DOHH2 (cell line): ENCODE data around the gene GFPT2.

Experiments used
- H3F3A ChIP-seq: fragments of 200-600 bp; sonication (generic), shearing (Covaris generic); 2 replicates; pipeline ENCODE4 v1.6.0; 2016; ENCODE audit warnings: antibody characterized with exemption, mild to moderate bottlenecking; ENCODE audit not compliant: control insufficient read depth, insufficient read depth
- H3K27ac ChIP-seq: fragments of 200-600 bp; sonication (generic); 2 replicates; pipeline ENCODE4 v1.5.1; 2014; ENCODE audit warnings: low read depth, mild to moderate bottlenecking, low read length, moderate library complexity
- H3K27me3 ChIP-seq: fragments of 200-600 bp; sonication (generic); 2 replicates; pipeline ENCODE4 v1.6.1; 2014; ENCODE audit warnings: mild to moderate bottlenecking, low read length, mixed read lengths; ENCODE audit not compliant: control insufficient read depth
- H3K36me3 ChIP-seq: fragments of 200-600 bp; sonication (generic); 2 replicates; pipeline ENCODE4 v1.6.1; 2014; ENCODE audit warnings: mild to moderate bottlenecking, low read length, moderate library complexity, mixed read lengths; ENCODE audit not compliant: control insufficient read depth
- H3K4me1 ChIP-seq: fragments of 200-600 bp; sonication (generic); 2 replicates; pipeline ENCODE4 v1.6.1; 2014; ENCODE audit warnings: mild to moderate bottlenecking, low read length, mixed read lengths; ENCODE audit not compliant: control insufficient read depth
- H3K4me2 ChIP-seq: fragments of 200-600 bp; sonication (generic); 2 replicates; pipeline ENCODE4 v1.6.0; 2014; ENCODE audit warnings: mild to moderate bottlenecking, low read length, moderate library complexity
- H3K4me3 ChIP-seq: fragments of 200-600 bp; sonication (generic); 2 replicates; pipeline ENCODE4 v1.5.1; 2014; ENCODE audit warnings: mild to moderate bottlenecking, low read length, mixed read lengths
- H3K79me2 ChIP-seq: fragments of 200-600 bp; sonication (generic); 2 replicates; pipeline ENCODE4 v1.6.1; 2014; ENCODE audit warnings: mild to moderate bottlenecking, low read length, mixed read lengths; ENCODE audit not compliant: control insufficient read depth
- H3K9me2 ChIP-seq: fragments of 200-600 bp; sonication (generic); replicated peaks from 2 replicates; pipeline ENCODE4 v1.6.1; 2014; ENCODE audit warnings: mild to moderate bottlenecking, low read length, mixed read lengths; ENCODE audit not compliant: control insufficient read depth
- H3K9me3 ChIP-seq: fragments of 200-600 bp; sonication (generic); 2 replicates; pipeline ENCODE4 v1.6.1; 2014; ENCODE audit warnings: antibody characterized with exemption, low read length, mixed read lengths; ENCODE audit not compliant: control insufficient read depth, insufficient read depth
- H4K20me1 ChIP-seq: fragments of 200-600 bp; sonication (generic); 2 replicates; pipeline ENCODE4 v1.6.0; 2014; ENCODE audit warnings: low read depth, mild to moderate bottlenecking, antibody characterized with exemption, low read length, moderate library complexity; ENCODE audit not compliant: control insufficient read depth, insufficient read depth
- EZH2phosphoT487 ChIP-seq: fragments of 200-600 bp; sonication (generic); IDR thresholded peaks from 2 replicates; pipeline ENCODE4 v1.6.1; 2017; ENCODE audit warnings: borderline replicate concordance, mild to moderate bottlenecking, antibody characterized with exemption, low read length, moderate library complexity, mixed read lengths
- TF ChIP-seq, protein P1 (sequence below): fragments of 200-600 bp; sonication (generic); IDR thresholded peaks from one replicate; pipeline ENCODE4 v1.5.1; 2014; ENCODE audit warnings: antibody characterized with exemption, mild to moderate bottlenecking, low read depth, low read length; ENCODE audit not compliant: poor library complexity, severe bottlenecking

The GFPT2 gene

DNA sequence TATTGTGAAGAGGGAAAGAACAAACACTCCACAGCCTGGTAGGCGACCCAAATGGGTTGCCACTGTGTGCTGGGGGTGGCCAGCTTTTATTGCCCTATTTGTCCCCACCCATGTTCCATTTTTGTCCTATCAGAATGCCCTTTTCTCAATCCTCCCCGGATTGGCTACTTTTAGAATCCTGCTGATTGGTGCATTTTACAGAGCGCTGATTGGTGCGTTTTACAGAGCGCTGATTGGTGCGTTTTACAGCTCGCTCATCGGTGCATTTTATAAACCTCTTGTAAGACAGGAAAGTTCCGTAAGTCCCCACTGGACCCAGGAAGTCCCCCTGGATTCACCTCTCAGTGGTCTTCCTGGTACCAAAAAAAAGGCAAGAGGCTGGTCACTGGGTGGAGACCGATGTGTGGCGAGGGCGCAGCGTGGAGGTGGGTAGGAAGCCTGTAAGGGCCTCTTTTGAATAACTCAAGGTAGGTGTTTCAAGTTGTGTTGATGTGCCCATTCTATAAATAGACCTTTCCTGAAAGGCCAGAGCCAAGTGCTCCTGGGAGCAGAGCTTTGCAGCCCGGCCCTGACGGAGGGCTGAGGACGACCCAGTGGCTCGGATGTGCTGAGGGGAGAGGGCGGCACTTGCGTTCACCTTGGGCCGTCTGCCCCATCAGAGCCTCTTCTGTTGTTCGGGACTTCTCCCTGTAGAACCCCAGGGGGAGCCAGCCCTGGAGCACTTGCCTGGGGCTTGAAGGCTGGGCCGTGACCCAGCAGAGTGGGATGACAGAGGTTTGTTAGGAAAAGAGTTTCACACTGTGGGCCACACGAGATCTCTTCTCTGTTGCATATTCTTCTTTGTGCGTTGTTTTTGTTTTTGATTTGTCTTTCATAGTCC is 7.2 kb upstream of the GFPT2 start:
- Histone ChIP-seq H3K4me2 (no peak overlapping the region), H4K20me1 (no peaks in the 10 kb centered on the region), H3K9me2 (no peaks in the 10 kb centered on the region), H3K79me2 (no peaks in the 10 kb centered on the region), H3K4me3 (no peak overlapping the region), H3K27me3 (no peaks in the 10 kb centered on the region), H3F3A (no peaks in the 10 kb centered on the region), H3K4me1 (no peaks in the 10 kb centered on the region), H3K36me3 (no peaks in the 10 kb centered on the region), H3K27ac (no peak overlapping the region), H3K9me3 (no peaks in the 10 kb centered on the region)
- TF ChIP-seq EZH2phosphoT487: no peak
- TF ChIP-seq, protein P1, sequence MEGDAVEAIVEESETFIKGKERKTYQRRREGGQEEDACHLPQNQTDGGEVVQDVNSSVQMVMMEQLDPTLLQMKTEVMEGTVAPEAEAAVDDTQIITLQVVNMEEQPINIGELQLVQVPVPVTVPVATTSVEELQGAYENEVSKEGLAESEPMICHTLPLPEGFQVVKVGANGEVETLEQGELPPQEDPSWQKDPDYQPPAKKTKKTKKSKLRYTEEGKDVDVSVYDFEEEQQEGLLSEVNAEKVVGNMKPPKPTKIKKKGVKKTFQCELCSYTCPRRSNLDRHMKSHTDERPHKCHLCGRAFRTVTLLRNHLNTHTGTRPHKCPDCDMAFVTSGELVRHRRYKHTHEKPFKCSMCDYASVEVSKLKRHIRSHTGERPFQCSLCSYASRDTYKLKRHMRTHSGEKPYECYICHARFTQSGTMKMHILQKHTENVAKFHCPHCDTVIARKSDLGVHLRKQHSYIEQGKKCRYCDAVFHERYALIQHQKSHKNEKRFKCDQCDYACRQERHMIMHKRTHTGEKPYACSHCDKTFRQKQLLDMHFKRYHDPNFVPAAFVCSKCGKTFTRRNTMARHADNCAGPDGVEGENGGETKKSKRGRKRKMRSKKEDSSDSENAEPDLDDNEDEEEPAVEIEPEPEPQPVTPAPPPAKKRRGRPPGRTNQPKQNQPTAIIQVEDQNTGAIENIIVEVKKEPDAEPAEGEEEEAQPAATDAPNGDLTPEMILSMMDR: no peak

DNA sequence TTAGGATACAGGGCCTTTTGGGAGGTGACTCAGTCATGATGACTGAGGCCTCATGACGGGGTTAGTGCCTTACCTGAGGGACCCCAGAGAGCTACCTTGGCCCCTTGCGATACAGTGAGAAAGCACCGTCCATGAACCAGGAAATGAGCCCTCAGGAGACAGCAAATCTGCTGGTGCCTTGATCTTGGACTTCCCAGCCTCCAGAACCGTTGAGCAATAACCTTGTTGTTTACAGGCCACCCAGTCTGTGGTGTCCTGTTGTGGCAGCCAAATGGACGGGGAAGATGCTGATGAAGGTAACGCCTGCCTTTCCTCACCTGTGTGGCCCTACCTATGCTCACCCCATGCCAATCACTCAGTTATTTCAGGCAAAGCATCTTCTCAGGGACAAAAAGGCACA is 5.6 kb upstream of the GFPT2 start:
- H3K27me3 ChIP-seq: no peaks in the 10 kb centered on the region

DNA sequence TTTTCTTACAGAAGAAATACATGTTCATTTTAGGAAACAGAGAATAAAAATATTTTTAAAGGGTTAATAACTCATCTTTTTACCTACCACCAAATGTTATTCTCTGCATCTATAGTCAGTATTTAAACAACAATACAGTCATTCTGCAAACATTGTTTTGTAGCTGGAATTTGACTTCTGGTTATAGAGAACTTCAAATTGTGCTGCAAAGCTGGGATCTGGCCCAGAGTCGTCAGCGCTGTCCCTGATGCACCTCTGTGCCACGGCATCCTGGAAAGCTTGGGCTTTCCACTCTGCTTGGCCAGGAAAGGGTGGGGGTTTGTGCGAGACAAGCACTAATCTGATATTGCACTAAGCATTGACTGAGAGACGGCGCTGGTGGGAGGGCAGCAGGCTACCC is 5.0 kb upstream of the GFPT2 start:
- Histone ChIP-seq H3K4me3 (no peak overlapping the region), H3F3A (no peaks in the 10 kb centered on the region), H3K27me3 (no peaks in the 10 kb centered on the region), H3K4me2 (no peak overlapping the region), H3K9me3 (no peaks in the 10 kb centered on the region), H3K27ac (no peak overlapping the region), H3K9me2 (no peaks in the 10 kb centered on the region), H3K36me3 (no peaks in the 10 kb centered on the region), H3K79me2 (no peaks in the 10 kb centered on the region), H4K20me1 (no peaks in the 10 kb centered on the region), H3K4me1 (no peaks in the 10 kb centered on the region)
- no peak for TF ChIP-seq EZH2phosphoT487
- TF ChIP-seq, protein P1: no peak

More for the DNA sequence above, 5.6 kb upstream of the GFPT2 start:
- Histone ChIP-seq H3K4me3 (no peak overlapping the region), H3K27ac (no peak overlapping the region), H3K79me2 (no peaks in the 10 kb centered on the region), H3K9me3 (no peaks in the 10 kb centered on the region), H3K4me1 (no peaks in the 10 kb centered on the region), H4K20me1 (no peaks in the 10 kb centered on the region), H3K9me2 (no peaks in the 10 kb centered on the region), H3K36me3 (no peaks in the 10 kb centered on the region), H3F3A (no peaks in the 10 kb centered on the region), H3K4me2 (no peak overlapping the region)
- TF ChIP-seq EZH2phosphoT487: no peak
- TF ChIP-seq, protein P1: no peak
